ENCODE data around the gene ZNF57.
"Not testable (repeated sequence)": the region's sequence is repeated elsewhere in the genome, so short reads cannot be mapped to it uniquely, and the experiment has no call there.

ZNF57 gene

DNA sequence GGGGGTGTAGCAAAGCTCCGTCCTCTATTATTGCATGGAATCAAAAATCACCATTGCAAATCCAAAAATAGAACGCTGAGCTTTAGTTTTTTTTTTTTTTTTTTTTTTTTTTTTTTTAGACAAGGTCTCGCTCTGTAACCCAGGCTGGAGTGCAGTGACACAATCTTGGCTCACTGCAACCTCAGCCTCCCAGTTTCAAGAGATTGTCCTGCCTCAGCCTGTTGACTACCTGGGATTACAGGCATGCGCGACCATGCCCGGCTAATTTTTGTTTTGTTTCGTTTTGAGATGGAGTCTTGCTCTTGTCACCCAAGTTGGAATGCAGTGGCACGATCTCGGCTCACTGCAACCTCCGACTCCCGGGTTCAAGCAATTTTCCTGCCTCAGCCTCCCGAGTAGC is 59.4 kb downstream of the ZNF57 start:
- no peak for DNase-seq

DNA sequence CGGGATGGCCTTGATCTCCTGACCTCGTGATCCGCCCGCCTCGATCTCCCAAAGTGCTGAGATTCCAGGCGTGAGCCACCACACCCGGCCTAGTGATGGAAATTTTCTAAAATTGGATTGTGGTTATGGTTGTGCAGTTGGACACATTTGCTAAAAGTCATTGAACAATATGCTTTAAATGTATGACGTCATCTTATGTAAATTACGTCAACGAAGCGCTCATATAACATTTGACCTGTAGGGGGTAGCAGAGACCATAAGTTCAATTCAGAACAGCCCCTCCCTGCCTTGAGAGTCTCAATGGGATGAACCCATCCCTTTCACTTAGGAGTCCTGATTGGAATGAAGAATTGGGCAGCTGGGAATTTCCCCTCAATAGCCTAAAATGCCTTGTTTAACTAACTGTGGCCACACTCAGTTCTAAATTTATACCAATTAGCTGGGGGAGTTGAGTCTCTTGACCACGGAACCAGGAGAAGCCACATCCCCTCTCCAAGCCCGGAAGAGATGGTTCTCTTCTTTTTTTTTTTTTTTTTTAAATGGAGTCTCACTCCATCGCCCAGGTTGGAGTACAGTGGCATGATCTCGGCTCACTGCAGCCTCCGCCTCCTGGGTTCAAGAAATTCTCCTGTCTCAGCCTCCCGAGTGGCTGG is 61.4 kb downstream of the ZNF57 start:
- DNase-seq: no peak

DNA sequence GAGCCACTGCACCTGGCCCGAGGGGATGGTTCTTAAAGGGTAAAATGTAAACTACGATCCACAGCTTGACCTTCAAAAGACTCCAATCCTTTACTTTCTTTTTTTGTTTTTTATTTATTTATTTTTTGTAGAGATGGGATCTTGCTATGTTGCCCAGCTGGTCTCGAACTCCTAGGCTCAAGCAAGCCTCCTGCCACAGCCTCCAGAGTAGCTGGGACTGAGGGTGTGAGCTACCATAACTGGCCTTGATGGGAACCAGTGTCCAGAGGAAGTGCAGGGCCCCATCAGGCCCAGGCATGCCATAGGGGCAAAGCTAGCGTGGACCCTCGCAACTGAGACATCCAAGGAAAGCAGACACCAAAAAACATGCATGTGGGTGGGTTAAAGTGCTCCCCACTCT is 62.4 kb downstream of the ZNF57 start:
- DNase-seq: no peak

DNA sequence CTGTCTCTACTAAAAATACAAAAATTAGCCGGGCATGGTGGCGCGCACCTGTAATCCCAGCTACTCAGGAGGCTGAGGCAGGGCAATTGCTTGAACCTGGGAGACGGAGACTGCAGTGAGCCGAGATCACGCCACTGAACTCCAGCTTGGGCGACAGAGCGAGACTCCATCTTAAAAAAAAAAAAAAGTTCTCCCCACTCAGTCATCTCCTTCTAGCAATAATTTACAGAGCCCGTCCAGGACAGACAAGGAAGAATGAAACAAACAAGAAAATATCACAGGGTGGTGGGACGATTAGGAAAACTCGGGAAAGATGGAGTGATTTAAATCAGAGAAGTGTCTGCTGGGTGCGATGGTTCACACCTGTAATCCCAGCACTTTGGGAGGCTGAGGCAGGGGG is 62.9 kb downstream of the ZNF57 start:
- not testable (repeated sequence) for DNase-seq

DNA sequence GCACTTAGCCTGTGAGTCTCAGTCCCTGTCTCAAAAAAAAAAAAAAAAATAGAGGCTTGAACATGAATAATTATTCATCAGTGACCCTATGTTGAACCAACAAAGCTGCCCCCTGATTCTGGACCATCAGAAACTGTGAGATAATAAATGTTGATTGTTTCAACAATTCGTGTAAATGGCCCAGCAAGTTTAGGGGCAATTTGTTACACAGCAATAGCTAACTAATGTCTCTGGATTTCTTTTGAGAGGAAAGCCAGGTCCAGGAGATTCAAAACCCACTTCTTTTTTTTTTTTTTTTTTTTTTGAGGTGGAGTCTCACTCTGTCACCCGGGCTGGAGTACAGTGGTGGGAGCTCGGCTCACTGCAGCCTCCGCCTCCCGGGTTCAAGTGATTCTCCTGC is 64.1 kb downstream of the ZNF57 start:
- DNase-seq: no peak

DNA sequence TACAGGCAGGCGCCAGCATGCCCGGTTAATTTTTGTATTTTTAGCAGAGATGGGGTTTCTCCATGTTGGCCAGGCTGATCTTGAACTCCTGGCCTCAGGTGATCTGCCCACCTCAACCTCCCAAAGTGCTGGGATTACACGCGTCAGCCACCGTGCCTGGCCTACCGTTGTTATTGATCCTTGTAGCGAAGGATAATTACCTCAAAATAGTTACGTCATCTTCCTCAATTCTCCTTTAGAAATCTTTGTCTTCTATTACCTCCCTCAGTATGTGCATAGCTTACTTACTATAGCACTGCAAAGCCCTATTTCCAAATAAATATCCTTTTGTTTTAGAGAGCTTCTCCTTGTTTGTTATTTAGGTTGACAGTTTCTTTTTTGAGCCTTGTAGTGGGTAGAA is 67.2 kb downstream of the ZNF57 start:
- DNase-seq: no peak

Data from stimulated activated naive CD4-positive, alpha-beta T cell treated with Interleukin-2 at 50 U/mL for 16 hours (primary cell).